DMS114 treated with DMSO at 0.1 percent for 48 hours (cell line): Measurements from ENCODE around the gene PRLR.
A peak's percentile ranks its signal among the peaks of the same experiment; 100 is the strongest.

Experiments used
- DNase-seq: peaks from one replicate; lab custom pipeline; 2025; ENCODE audit not compliant: unreplicated experiment; lab: John Stamatoyannopoulos, UW

The PRLR gene

GRCh38 chr5:35091704-35092103, 138.6 kb downstream of the PRLR start:
- DNase-seq: no peak

DNA sequence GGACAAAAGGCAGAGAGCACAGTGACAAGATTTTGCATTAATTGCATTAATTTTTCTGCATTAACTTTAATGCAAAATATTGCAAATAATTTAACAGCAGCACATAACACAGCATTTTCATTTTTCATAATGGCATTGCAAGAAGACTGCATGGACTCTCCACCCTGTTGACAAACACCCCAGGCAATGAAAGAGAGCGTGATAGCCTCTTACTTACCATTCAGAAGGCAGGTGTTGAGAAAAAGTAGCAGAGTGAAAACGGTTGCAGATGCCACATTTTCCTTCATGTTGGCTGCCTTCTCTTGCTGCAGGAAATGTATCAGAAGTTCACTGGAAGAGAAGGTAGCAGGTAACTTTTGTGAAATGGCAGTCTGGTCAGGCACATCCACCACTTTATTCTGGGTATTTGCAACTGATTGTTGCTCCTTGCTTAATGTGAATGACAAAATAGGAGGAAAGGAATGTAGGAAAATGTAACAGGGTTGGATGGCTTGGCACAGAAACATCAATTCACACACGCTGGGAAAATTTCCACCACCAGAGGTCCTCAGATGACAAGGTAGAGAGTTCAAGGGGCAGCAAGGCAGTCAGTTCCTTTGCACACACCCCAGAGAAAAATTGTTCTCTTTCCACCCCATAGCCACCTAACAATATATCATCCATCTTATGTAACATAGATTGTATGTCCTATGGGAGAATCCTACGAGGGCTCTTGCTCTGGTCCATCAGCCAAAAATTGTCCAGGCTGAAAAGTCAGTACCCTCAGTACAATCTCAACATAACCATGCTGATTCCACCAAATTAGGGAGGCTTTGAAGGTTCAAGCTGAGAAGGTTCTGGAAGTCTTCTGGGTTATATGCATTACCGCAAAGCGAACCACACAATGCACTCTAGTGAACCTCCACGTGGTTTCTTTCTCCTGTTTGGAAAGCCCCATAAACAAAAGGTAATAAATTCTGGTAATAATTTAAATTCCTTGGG, 140.7 kb downstream of the PRLR start:
- peak; percentile 20 for DNase-seq

GRCh38 chr5:35087991-35088390, 142.3 kb downstream of the PRLR start:
- no peak for DNase-seq

- no peak for DNase-seq
Measured at GRCh38 chr5:35083150-35083549, 147.1 kb downstream of the PRLR start.

GRCh38 chr5:35082530-35082929, 147.8 kb downstream of the PRLR start:
- DNase-seq: no peak

GRCh38 chr5:35081134-35081533, 149.2 kb downstream of the PRLR start:
- DNase-seq: no peak

DNA sequence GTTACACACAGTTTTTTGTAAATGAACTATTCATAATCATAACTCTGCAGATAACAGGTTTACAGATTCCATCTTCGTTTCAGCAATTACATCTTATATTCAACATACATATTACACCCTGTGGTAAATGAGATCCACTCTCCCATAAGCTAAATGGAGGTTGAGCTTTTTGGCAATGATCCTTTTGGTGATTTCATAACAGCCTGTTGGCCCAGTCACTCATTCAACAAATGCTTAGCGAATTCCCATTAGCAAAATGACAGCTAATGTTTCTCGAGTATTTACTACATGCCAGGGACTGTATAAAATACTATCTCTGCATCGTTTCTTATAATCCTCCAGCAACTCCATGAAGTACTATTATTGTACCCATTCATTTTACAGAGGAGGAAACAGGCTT, 157.1 kb downstream of the PRLR start:
- DNase-seq: no peak

DNA sequence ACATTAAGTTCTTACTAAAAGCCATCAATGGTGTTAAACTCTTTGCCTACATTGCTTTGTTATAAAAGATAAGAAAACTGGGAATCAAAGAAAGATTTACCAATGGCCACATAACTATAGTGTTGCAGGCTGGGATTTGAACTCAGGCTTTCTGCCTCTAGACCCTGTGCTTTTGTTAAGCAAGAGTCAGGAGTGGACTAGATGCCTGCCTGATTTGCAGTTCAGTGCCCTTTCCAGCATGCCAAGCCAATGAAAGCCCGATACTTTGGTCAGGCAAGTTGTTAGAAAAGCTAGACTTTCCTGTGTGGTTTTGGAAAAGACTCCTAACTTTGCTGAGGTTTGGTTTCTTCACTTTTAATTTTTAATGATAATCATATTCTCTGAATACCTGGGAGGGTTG, 161.1 kb downstream of the PRLR start:
- no peak for DNase-seq

DNA sequence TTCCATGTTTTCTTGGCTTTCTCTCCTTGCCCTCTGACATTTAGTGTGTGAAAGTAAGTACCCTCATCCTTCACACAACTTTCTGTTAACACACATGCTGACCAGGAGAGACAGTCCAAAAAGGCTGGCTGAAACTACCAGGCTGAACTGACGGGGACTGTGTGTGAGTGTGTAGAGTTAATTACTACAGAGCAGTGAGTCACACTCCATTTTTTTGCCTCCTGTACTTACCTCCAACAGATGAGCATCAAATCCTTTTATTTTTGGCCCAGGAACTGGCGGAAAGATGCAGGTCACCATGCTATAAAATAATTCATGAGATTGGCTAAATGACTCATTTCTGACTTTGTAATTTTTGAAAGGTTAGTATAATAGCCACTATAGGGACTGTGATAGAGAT, 162.3 kb downstream of the PRLR start:
- no peak for DNase-seq

DNA sequence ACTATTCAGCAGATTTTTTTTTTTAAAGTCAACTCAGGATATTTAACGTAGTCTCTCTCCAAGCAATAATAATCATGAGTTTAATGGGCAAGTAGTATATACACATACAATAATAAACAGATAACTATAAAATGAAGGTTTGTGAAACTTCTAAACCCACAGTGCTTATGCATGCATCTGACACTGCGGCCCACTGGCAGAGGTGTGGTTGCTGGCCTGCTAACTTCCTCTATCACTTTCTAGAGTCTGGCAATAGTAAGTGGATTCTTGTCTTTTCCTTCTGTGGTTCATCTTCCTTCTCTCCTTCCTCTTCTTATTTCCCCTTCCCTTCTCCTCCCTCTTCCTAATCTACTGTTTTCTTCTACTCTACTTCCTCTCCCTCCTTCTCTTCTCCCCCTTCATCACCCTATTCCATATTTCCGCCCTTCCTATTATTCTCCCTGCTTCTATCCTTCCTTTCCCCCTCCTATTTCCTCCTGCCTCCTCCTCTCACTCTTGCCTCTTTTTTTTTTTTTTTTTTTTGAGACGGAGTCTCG, 164.0 kb downstream of the PRLR start:
- no peak for DNase-seq

DNA sequence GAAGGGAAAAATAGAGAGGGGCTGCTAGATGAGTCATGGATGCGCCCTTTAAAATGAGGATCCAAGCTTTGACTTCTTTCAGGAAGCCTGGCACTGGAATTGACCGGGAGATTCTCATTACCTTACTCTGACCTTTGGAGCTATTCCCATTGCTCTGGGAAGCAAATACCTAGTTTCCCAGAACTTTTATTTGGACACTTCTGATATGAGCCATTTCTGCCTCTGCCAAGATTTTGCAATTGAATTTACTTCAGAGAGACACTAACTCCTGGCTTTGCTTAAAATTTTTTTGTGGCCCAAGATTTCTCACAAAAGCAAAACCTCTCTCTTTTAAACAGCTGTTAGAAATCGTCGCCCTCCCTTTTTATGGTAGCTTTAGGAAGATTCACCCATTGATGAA, 166.9 kb downstream of the PRLR start:
- no peak for DNase-seq

DNA sequence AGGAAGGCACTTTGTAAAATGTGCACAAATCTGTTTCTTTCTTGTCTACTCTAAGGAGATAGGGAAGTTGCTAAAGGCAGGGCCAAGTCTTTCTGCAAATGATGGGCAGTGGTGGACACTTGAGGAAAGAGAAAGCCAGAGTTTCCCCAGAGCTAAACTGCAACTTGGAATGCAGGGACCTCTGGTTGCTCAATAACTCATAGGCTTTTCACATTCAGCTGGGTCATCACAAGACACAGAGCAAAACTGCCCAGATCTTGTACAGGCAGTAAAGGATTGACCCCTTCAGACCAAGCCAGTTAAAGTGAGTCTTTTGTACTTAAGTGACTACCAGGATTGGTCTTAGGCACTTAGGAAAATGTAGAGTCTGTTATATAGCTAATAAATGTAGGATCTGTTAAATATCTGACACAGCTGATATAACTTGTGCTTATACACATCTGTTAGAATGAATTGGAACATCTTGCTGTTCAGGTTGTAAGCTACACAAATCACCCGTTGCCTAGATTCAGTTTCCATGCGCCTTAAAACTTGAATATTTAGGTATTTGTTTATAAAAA, 169.0 kb downstream of the PRLR start:
- DNase-seq: no peak

DNA sequence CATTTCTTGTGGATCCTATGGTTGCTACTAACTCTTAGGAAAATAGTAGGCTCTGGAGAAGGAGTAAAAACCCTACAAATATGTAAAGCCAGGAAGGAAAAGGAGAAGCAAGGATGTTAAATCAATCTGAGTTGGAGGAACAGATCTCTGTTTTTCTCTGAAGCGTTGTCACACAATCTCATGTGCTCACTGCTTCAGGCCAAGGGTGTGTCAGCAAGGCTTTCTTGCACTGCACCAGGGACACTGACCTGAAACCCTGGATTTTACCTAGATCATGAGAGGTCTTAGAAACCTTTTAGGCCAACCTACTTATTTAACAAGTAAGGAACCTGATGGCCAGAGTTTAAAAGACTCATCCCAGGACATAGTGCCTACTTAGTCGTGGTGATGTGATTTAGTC, 170.1 kb downstream of the PRLR start:
- no peak for DNase-seq

DNA sequence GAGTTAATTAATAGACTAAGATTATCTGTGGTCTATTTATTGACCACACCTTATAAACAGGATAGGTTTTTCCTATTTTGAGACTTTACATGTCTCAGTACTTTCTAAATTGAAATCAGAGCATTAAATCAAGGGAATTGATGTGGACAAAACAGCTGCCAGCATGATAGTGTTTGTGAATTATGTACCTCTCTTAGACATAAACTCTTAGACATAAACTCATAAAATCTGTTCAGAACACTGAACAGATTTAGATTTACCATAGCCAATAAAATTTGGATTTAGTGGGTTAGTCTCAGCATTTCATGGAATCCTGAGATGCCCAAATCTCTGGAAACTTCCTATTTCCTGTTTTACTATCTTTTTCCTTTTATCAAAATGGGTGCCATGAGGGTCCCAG, 171.0 kb downstream of the PRLR start:
- DNase-seq: no peak

- no peak for DNase-seq
Measured at GRCh38 chr5:35058374-35058788, 171.9 kb downstream of the PRLR start.

GRCh38 chr5:35056686-35057085, 173.6 kb downstream of the PRLR start:
- no peak for DNase-seq

DNA sequence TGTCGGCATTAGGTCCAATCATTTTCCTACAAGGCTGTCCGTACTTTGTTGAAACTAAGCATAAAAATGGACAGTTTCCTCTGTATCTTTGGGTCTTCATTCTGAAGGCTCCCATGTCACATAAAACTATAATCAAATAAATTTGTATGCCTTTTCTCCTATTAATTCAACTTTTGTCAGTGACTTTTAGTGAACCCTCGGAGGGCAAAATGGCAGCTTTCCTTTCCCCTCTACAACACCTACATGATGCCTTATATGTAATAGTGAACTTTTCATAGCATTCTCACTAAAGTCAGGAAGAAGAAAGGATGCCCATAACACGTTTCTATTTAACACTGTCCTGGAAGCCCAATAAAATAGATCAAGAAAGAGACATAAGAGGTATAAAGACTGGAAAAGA, 177.4 kb downstream of the PRLR start:
- DNase-seq: no peak

DNA sequence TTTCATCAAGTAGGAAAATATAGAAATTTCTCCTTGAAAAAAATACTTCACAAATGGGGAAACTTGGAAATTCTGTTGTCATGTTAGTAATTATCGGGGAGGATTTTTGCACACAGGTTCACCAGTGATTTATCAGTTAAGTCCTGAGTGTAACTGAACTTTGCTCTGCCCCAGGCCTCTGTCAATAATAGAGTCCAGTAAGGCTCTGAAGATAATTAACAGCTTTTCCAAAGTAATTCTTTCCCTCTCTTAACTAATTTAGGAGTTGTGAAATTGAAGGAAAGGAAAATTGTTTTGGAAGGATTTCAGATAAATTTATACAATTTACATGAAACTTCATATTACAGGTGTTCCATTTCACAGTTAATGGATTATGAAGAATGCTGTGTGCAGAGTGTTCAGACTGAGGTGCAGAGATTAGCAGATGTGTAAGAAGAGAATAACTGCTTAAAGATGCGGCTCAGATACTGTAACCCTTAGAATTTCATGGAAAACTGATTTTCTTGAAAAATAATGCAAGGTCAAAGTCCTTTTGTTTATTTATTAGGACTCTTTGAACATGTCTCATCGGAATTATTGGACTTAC, 179.7 kb downstream of the PRLR start:
- no peak for DNase-seq

GRCh38 chr5:35048910-35049309, 181.4 kb downstream of the PRLR start:
- DNase-seq: no peak

GRCh38 chr5:35047785-35048404, 182.4 kb downstream of the PRLR start, which contains the start of gene AGXT2:
TSS of gene AGXT2 (minus strand) at chr5:35047949. CDS start at chr5:35047892, 57 bp downstream.
- no peak for DNase-seq

GRCh38 chr5:35046774-35047173, 183.5 kb downstream of the PRLR start:
- DNase-seq: no peak
